HG03196 (cell line): ENCODE measurements around the gene GATM.
"Not testable (repeated sequence)": the region's sequence is repeated elsewhere in the genome, so short reads cannot be mapped to it uniquely, and the experiment has no call there.

Experiments
- ATAC-seq: cut with Tn5 transposase; IDR thresholded peaks from one replicate; pipeline ENCODE4 v1.9.1; 2021; ENCODE audit not compliant: unreplicated experiment

GATM gene

GRCh38 chr15:45391746-45392583 lies 13.6 kb upstream of the GATM start:
- peak; percentile 82 for ATAC-seq

- ATAC-seq, result no peak
Observed at GRCh38 chr15:45389351-45389750, 11.0 kb upstream of the GATM start.

- no peak for ATAC-seq
Observed at GRCh38 chr15:45387380-45388007, 9.2 kb upstream of the GATM start.

GRCh38 chr15:45386974-45387373 lies 8.6 kb upstream of the GATM start:
- no peak for ATAC-seq

DNA sequence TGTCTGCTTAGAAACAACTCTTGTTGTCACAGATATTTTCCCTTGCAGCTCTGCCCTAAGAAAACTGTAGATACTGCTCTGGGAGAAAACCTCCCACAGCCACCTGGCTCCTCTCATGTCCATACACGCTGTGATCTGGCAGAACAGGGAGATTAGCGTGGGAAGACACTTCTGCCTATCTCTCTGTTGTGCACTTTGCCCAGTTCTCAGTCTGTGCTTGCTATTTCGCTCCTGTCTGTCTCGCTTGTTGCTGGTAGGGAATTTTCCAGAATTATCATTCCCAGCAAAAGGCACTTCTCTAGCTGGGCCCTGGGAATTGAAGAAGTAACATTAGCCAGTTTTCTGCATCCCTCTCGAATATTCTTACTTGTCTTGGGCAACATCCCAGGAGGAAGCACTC lies 8.1 kb upstream of the GATM start:
- ATAC-seq, result no peak

GRCh38 chr15:45385590-45385989 lies 7.2 kb upstream of the GATM start:
- ATAC-seq, result no peak

DNA sequence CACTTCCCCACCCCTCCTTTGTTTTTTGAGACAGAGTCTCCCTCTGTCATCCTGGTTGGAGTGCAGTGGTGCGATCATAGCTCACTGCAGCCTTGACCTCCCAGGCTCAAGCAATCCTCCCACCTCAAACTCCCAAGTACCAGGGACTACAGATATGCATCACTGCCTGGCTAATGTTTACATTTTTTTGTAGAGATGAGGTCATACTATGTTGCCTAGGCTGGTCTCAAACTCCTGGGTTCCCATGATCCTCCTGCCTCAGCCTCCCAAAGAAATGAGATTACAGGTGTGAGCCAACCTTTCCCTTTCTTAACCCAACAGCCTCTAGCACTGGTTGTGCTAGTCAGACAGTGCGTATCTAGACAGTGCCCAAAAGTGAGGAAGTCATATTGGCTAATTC lies 6.4 kb upstream of the GATM start:
- no peak for ATAC-seq

- ATAC-seq, result no peak
Observed at GRCh38 chr15:45378913-45379262, 544 bp upstream of the GATM start.

- no peak for ATAC-seq
Observed at GRCh38 chr15:45377609-45378148, 665 bp downstream of the GATM start.

- no peak for ATAC-seq
Observed at GRCh38 chr15:45376967-45377608, 1.3 kb downstream of the GATM start.

DNA sequence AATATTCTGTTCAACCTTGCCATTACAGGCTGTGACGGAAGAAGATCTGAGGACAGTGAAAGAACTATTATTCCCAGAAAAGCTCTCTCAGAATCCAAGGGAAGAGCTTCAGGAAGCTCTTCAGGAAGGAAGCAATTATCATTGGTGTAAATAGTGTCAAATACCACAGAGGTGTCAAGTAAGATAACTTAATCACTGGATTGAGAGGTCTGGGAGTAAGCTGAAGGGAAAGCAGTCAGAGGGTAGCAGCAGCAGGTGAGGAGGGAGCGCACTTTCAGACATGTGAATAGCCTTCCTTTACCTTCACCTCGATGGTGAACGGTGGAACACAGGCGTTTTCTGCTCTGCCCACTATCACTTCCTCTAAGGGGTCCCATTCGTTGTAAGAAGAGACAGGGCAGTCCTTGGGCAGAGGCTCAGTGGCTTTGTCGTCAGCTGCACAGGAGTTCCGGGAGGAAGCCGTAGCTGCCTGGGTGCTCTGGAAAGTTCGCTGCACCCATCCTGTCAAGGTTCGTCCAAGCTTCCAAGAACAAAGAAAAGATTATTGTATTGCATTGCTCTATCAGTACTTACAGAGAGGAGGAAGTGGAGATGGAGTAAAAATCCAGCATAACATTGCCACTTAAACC lies 1.9 kb downstream of the GATM start:
- ATAC-seq, result no peak

DNA sequence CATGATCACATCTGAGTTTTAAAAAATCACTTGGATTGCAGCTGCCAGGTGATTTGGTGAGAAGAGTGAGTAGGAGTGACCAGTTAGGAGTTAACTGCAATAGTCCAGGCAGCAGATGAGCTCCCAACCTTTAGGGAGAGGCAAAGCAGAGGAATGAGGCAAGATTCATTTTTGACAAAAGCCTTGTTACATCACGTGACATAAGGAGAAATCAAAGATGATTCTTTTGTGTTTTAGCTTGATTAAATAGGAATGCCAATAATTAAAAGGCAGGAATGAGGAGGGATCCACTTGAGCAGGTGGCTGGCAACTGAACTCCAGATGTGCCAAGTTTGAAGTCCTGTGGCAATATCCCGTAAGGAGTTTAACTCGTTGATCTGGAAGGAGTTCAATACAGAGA lies 2.5 kb downstream of the GATM start:
- ATAC-seq, result no peak

DNA sequence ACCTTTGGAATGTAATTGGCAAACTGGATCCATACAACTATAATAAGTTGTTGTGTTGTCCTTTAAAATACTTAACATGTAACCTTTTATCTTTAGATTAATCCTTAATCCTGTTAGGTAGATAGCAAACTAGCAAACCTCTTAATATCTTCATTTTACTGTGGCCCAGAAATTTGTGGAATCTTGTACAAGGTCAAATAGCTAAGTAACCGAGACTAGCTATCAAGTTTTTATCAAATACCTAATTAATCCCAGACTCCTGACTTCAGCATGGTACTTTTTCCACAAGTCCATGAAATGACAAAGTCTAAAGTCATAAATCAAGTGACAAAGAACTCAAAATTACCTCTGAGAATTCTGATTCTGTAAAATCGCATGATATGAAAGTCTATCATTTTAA lies 4.4 kb downstream of the GATM start:
- no peak for ATAC-seq

GRCh38 chr15:45372041-45372995 lies 6.0 kb downstream of the GATM start:
- no peak for ATAC-seq

DNA sequence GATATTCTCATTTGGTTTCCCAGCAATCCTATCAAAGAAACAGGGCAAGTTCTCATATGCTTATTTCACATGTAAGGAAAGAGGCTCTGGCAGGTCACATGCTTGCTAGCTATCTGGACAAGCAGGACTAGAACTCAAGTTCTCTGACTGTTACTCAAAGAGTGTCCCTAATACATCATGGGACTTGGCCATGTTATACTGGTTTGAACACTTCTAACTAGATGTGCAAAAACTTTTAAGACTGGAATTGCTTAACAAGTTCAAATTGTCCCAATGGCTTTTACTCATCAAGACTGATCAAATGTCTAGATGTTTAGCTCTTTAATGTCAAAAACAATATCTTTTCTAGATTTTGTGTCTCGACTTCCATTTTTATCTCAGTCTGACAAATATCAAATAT lies 6.8 kb downstream of the GATM start:
- no peak for ATAC-seq

GRCh38 chr15:45370042-45370441 lies 8.3 kb downstream of the GATM start:
- not testable (repeated sequence) for ATAC-seq

DNA sequence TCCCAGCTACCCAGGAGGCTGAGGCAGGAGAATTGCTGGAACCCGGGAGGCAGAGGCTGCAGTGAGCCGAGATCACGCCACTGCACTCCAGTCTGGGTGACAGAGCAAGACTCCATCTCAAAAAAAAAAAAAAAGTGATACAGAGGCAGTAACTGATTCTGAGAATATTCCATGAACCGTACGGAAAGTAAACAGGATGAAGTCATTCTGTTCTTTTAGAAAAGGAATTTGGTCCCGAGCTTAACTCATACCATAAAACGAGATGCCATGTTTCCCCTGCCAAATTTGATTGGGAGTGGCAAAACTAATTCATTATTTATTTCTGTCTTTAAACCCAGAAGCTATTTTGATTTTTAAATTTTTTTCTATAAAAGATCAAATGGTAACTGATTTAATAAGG lies 11.1 kb downstream of the GATM start:
- not testable (repeated sequence) for ATAC-seq

DNA sequence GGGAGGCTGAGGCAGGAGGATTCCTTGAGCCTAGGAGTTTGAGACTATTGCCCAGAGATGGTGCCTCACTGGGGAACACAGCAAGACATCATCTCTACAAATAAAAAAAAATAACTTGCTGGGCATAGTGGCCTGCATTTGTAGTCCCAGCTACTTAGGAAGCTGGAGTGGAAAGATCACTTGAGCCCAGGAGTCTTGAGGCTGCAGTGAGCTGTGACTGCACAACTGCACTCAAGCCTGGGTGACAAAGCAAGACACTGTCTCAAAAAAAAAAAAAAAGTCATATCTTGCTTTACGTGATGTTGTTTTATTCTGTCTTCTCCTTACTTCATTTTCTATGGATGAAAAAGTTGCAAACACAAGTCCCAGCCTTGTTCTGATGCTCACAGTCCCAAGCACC lies 14.1 kb downstream of the GATM start:
- no peak for ATAC-seq

GRCh38 chr15:45363801-45364200 lies 14.5 kb downstream of the GATM start:
- ATAC-seq, result no peak

DNA sequence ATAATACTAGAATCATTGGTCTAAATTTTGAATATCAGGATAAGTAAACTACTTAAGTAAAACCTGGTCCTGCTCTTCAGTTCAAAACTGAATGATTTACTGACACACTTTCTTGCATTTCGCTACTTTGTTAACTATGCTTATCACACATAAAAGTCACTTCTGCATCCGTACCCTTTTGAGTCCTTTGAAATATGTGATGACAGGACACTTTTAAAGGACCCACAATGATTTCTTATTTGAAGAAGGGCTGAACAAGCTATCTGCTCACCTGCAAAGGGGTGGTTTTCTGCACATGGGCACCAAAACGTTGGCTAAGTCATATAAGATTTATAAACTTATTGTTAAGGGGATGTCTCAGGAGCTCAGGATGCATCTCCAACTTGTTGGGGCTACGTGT lies 15.0 kb downstream of the GATM start:
- no peak for ATAC-seq
